HEK293T (cell line): Measurements from ENCODE around the gene MBD3L5.
"Not testable (repeated sequence)": the region's sequence is repeated elsewhere in the genome, so short reads cannot be mapped to it uniquely, and the experiment has no call there.

Experiments
- FOXK2 ChIP-seq: fragments of 450-650 bp; IDR thresholded peaks from 2 replicates; pipeline ENCODE4 v1.6.1; 2016; ENCODE audit warnings: mild to moderate bottlenecking
- SP1 ChIP-seq: fragments of 450-650 bp; IDR thresholded peaks from 2 replicates; pipeline ENCODE4 v1.6.1; 2017
- SUZ12 ChIP-seq: fragments of 450-650 bp; IDR thresholded peaks from 2 replicates; pipeline ENCODE4 v1.6.1; 2016; ENCODE audit warnings: mild to moderate bottlenecking

- not testable (repeated sequence) for TF ChIP-seq FOXK2, SUZ12, SP1
Observed at GRCh38 chr19:7041563-7041962, 11.2 kb downstream of the MBD3L5 start.
